Endothelial cell of umbilical vein (primary cell): ENCODE results near the gene C1orf216. TPM values are rescaled to one million over a fixed set of nuclear protein-coding genes. Genes with fewer than 3 reads are reported as not detected.

Source experiments
- BruUV-seq: library from RNA; stranded (reverse); fragments of 400-500 nt; replicated peaks from 2 replicates; lab custom pipeline; 2021; lab: Mats Ljungman, UMichigan
- CTCF ChIA-PET: fragments of 300-600, 350-600 bp; sonication (Branson Sonifier 250); formaldehyde crosslinking; loops from one replicate; lab custom pipeline; 2021; ENCODE audit warnings: antibody characterized with exemption, inconsistent platforms; lab: Charles Lee
- POLR2A ChIA-PET: fragments of 300-600, 350-600 bp; sonication (Branson Sonifier 250); formaldehyde crosslinking; loops from one replicate; lab custom pipeline; 2021; ENCODE audit warnings: antibody characterized with exemption, inconsistent platforms; lab: Charles Lee
- DNase-seq: peaks from one replicate; pipeline ENCODE4 v3.0.0-alpha.2; 2011; ENCODE audit warnings: low read depth, low spot score
- FAIRE-seq: peaks from 2 replicates; lab custom pipeline; 2011; peaks lifted over from hg19 to GRCh38; lab: Jason Lieb, UNC
- H2AFZ ChIP-seq: 2 replicates; pipeline ENCODE4 v1.6.0; 2012; ENCODE audit warnings: low read depth, low read length, control low read depth, inconsistent platforms
- H3K27ac ChIP-seq: 2 replicates; pipeline ENCODE4 v1.5.1; 2011; ENCODE audit warnings: low read depth, mild to moderate bottlenecking, control low read depth, low read length, moderate library complexity; ENCODE audit not compliant: insufficient read depth
- H3K27me3 ChIP-seq, 2 experiments: 2 replicates each; pipeline versions ENCODE4 v1.6.0 to v1.6.1; 2011; ENCODE audit warnings: low read length in 2 of 2, mixed read lengths in 1 of 2; ENCODE audit not compliant: control insufficient read depth in 2 of 2, insufficient read depth in 2 of 2
- H3K36me3 ChIP-seq, 2 experiments: 2 replicates in 1 of 2; 3 replicates in 1 of 2; pipeline ENCODE4 v1.5.1; 2011; ENCODE audit warnings: low read length in 2 of 2, mild to moderate bottlenecking in 1 of 2, moderate library complexity in 1 of 2; ENCODE audit not compliant: control insufficient read depth in 2 of 2, insufficient read depth in 2 of 2; ENCODE audit errors: extremely low read depth in 1 of 2
- H3K4me1 ChIP-seq: 3 replicates; pipeline ENCODE4 v1.5.1; 2011; ENCODE audit warnings: mild to moderate bottlenecking, low read length; ENCODE audit not compliant: control insufficient read depth, insufficient read depth; ENCODE audit errors: extremely low read depth
- H3K4me2 ChIP-seq: 2 replicates; pipeline ENCODE4 v1.6.1; 2011; ENCODE audit warnings: low read length, control low read depth, mixed read lengths; ENCODE audit not compliant: insufficient read depth
- H3K4me3 ChIP-seq, 3 experiments: fragments of 200-600 bp in 1 of 3; sonication (generic), shearing (Covaris generic) in 1 of 3; replicated peaks in 1 of 3; 2 replicates each; pipeline ENCODE4 v1.5.1; 2011 to 2016; ENCODE audit warnings: control low read depth in 3 of 3, low read length in 3 of 3, mild to moderate bottlenecking in 2 of 3, inconsistent platforms in 1 of 3, low read depth in 1 of 3, moderate library complexity in 1 of 3; ENCODE audit not compliant: insufficient read depth in 1 of 3
- H3K79me2 ChIP-seq: 2 replicates; pipeline ENCODE4 v1.6.0; 2012; ENCODE audit warnings: low read length, inconsistent platforms; ENCODE audit not compliant: control insufficient read depth, insufficient read depth
- H3K9ac ChIP-seq: replicated peaks from 2 replicates; pipeline ENCODE3; 2011; ENCODE audit warnings: low read length, control low read depth; ENCODE audit not compliant: insufficient read depth; ENCODE audit errors: extremely low read depth
- H3K9me1 ChIP-seq: replicated peaks from 3 replicates; pipeline ENCODE4 v1.6.0; 2011; ENCODE audit warnings: mild to moderate bottlenecking, low read length; ENCODE audit not compliant: control insufficient read depth, insufficient read depth; ENCODE audit errors: extremely low read depth
- H3K9me3 ChIP-seq: replicated peaks from 2 replicates; pipeline ENCODE4 v1.5.1; 2012; ENCODE audit warnings: low read length, inconsistent platforms; ENCODE audit not compliant: control insufficient read depth, insufficient read depth
- H4K20me1 ChIP-seq: replicated peaks from 2 replicates; pipeline ENCODE3; 2011; ENCODE audit warnings: mild to moderate bottlenecking, low read length; ENCODE audit not compliant: control insufficient read depth, insufficient read depth; ENCODE audit errors: extremely low read depth
- CTCF ChIP-seq, 2 donors: IDR thresholded peaks; 1 replicate in 1 of 2; 2 replicates in 1 of 2; pipeline ENCODE4 v1.5.1; 2011; ENCODE audit warnings: low read length in 2 of 2, mild to moderate bottlenecking in 2 of 2, moderate library complexity in 2 of 2, control low read depth in 1 of 2, inconsistent platforms in 1 of 2, low read depth in 1 of 2; ENCODE audit not compliant: insufficient read depth in 1 of 2; ENCODE audit errors: extremely low read depth in 1 of 2
- EZH2 ChIP-seq: IDR thresholded peaks from 2 replicates; pipeline ENCODE4 v1.6.1; 2012; ENCODE audit warnings: borderline replicate concordance, low read depth, mild to moderate bottlenecking, moderate library complexity, low read length, inconsistent platforms; ENCODE audit not compliant: severe bottlenecking
- FOS ChIP-seq: IDR thresholded peaks from 2 replicates; pipeline ENCODE4 v1.6.1; 2011; ENCODE audit warnings: mild to moderate bottlenecking, low read length, moderate library complexity, borderline replicate concordance; ENCODE audit not compliant: insufficient read depth
- JUN ChIP-seq: IDR thresholded peaks from 2 replicates; pipeline ENCODE4 v1.6.1; 2011; ENCODE audit warnings: borderline replicate concordance, low read depth; ENCODE audit not compliant: insufficient read length, insufficient read depth
- MAX ChIP-seq: IDR thresholded peaks from 2 replicates; pipeline ENCODE4 v1.6.1; 2011; ENCODE audit not compliant: insufficient read depth, insufficient read length
- POLR2A ChIP-seq: IDR thresholded peaks from 2 replicates; pipeline ENCODE4 v1.6.1; 2012; ENCODE audit warnings: low read depth, mild to moderate bottlenecking, control low read depth, low read length
- dilution Hi-C: fragments of 300-500 bp; cut with MboI; formaldehyde crosslinking; loops from one replicate; pipeline ENCODE4 v1.15.0; 2019; ENCODE audit warnings: low sequenced_read_pairs; ENCODE audit not compliant: extremely low pct_ligation_motif_present
- intact Hi-C: fragments of 100-400 bp; cut with micrococcal nuclease; formaldehyde crosslinking; loops from one replicate; pipeline ENCODE4 v1.10.0; 2022
- polyA plus RNA-seq, 4 experiments: library from polyadenylated mRNA; depleted of rRNA in 3 of 4; stranded (reverse) in 3 of 4; unstranded in 1 of 4; fragments of >200 nt; gene quantifications; 2 replicates each; pipeline versions ENCODE4 v1.2.1 to v1.2.3, GENCODE V29; 2011 to 2012; ENCODE audit warnings: missing spikeins in 1 of 4
- total RNA-seq: library from RNA; stranded (reverse); gene quantifications from 2 replicates; pipeline ENCODE4 v1.2.3, GENCODE V29; 2021

The C1orf216 gene
- total and polyA plus RNA-seq, 2 donors (not counting 3 experiments of a cell fraction or from before 2014, with no cell fraction given): 13.3 to 15.3 TPM

DNA sequence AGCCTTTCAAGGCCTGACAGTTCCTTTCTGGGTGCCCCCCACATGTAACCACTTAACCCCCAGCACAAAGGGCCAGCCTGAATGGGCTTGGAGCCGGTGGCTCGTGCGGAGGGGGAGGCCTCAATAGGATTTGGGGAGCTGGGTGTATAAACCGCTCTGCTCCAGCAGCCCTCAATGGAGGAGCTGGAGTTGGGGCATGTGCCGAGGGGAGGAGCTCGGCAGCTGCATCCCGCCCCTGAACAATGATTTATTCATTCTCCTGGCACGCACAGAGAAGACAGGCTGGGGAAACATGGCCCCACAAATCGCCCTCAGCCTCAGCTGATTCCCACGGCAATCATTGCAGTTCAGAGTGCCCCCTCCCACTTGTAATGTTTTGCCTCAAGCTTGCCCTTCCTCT, 6.9 kb upstream of the C1orf216 start:
- H3K4me1 ChIP-seq: no peaks in the 10 kb centered on the region
- no peaks in the 10 kb centered on the region for H4K20me1 ChIP-seq
- DNase-seq (no peak), FAIRE-seq (no peak)
- H3K79me2 ChIP-seq: no peaks in the 10 kb centered on the region
- TF ChIP-seq MAX (no peak), FOS (no peak), POLR2A (no peak), CTCF (IDR thresholded peaks at IDR 0.05; ENCODE audit: extremely low read depth in 1 of 2, insufficient read depth in 1 of 2, low read depth in 1 of 2, low read length in 2 of 2) (no peak), JUN (no peak), EZH2 (no peak)
- H3K9ac ChIP-seq: no peak overlapping the region
- no peak overlapping the region for H3K4me2 ChIP-seq
- BruUV-seq: no TSS peak
- H2AFZ ChIP-seq: no peak overlapping the region
- intact Hi-C loops (no loop called here), dilution Hi-C loops (loop anchor here (25.0 kb wide), 1 partner anchor 88 kb away; the partner anchor contains the start of gene PSMB2)
- no peak overlapping the region for H3K27ac ChIP-seq
- POLR2A ChIA-PET: no interaction called here
- H3K4me3 ChIP-seq: no peak overlapping the region
- no peaks in the 10 kb centered on the region for H3K27me3 ChIP-seq
- H3K9me1 ChIP-seq: no peaks in the 10 kb centered on the region
- CTCF ChIA-PET: interaction anchor here (2.9 to 8.0 kb wide), 6 partner anchors 10 to 274 kb away, joined by 23 to 133 read pairs (median 58); partner anchors contain the start of genes C1orf216, CLSPN and TFAP2E
- H3K36me3 ChIP-seq: no peaks in the 10 kb centered on the region
- H3K9me3 ChIP-seq: no peaks in the 10 kb centered on the region
